GM19043 (cell line): ENCODE data around the gene PDIA3.
A peak's percentile ranks its signal among the peaks of the same experiment; 100 is the strongest.
"Not testable (repeated sequence)": the region's sequence is repeated elsewhere in the genome, so short reads cannot be mapped to it uniquely, and the experiment has no call there.

ENCODE experiments used
- ATAC-seq: cut with Tn5 transposase; IDR thresholded peaks from one replicate; pipeline ENCODE4 v1.9.1; 2021; ENCODE audit warnings: low read depth; ENCODE audit not compliant: unreplicated experiment

PDIA3 gene

GRCh38 chr15:43808960-43809678, 62.9 kb downstream of the PDIA3 start:
- ATAC-seq = peak; percentile 59

GRCh38 chr15:43815064-43815463, 68.8 kb downstream of the PDIA3 start:
- ATAC-seq = not testable (repeated sequence)

- no peak for ATAC-seq
Observed at GRCh38 chr15:43821505-43821904, 75.3 kb downstream of the PDIA3 start.
